22Rv1 (cell line): ENCODE measurements around the gene SYNGR1.

Source experiments
- H3K27ac ChIP-seq: fragments of 450-650 bp; 2 replicates; pipeline ENCODE4 v1.5.1; 2017
- ZFX ChIP-seq: fragments of 450-650 bp; IDR thresholded peaks from 2 replicates; pipeline ENCODE4 v1.6.1; 2017; ENCODE audit warnings: antibody characterized with exemption, borderline replicate concordance
- TF ChIP-seq, protein P1 (sequence below): fragments of 450-650 bp; IDR thresholded peaks from 2 replicates; pipeline ENCODE4 v1.5.1; 2017; ENCODE audit warnings: mild to moderate bottlenecking

The SYNGR1 gene

DNA sequence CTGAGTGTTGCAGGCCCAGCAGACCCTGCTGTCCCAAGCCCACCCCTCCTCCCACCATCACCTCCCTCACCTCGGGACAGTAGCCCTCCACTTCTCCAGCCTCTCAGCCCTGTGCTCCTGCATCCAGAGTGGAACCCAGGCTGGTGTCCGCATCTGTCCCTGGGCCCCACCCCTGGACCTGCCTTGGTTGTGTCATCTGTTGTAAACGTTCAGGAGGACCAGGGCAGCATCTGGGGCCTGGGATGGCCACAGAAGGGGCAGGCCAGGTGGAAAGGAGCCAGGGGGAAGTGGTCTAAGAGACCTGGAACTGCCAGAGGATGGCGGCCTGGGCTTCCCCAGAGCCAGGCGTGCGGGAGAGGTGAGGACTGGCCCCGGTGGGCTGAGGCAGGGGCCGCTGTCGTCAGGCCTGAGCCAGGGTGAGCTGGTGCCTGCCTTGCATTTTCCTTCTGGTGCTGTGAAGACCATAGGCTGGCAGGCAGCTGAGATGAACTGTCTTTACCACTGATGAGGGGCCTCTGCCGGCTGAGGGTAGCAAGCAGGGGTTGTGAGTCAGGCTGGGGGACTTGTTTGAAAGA is 80.9 kb downstream of the SYNGR1 start:
- no peak overlapping the region for H3K27ac ChIP-seq
- TF ChIP-seq, protein P1, sequence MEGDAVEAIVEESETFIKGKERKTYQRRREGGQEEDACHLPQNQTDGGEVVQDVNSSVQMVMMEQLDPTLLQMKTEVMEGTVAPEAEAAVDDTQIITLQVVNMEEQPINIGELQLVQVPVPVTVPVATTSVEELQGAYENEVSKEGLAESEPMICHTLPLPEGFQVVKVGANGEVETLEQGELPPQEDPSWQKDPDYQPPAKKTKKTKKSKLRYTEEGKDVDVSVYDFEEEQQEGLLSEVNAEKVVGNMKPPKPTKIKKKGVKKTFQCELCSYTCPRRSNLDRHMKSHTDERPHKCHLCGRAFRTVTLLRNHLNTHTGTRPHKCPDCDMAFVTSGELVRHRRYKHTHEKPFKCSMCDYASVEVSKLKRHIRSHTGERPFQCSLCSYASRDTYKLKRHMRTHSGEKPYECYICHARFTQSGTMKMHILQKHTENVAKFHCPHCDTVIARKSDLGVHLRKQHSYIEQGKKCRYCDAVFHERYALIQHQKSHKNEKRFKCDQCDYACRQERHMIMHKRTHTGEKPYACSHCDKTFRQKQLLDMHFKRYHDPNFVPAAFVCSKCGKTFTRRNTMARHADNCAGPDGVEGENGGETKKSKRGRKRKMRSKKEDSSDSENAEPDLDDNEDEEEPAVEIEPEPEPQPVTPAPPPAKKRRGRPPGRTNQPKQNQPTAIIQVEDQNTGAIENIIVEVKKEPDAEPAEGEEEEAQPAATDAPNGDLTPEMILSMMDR: no peak
- TF ChIP-seq ZFX: no peak

DNA sequence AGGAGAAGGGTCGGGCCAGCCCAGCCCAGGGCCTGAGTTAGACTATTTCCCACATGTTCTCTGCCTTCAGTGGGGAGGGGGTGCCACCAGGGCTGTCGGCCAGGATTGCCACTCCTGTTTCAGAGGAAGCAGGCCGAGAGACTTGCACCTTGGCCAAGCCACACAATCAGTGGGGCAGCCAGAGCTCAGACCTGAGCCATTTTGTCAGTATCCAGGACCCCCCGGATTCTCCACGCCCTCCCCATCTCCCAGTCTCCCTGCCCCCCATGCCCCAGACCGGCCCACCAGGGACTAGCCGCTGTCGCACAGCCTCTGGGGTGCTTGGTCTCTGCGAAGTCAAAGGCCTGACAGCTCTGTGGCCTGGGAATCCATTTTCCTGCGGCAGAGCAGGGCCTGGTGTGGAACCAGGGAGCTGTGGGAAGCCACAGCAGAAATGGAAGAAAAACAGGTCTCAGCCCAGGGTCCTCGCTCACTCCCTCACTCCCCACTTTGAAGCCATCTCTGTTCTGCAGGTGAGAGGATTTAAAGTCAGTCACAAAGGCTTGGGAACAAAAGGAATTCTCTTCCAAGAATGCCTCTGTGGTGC is 81.5 kb downstream of the SYNGR1 start:
- TF ChIP-seq, protein P1: no peak
- no peak for TF ChIP-seq ZFX
- no peak overlapping the region for H3K27ac ChIP-seq

DNA sequence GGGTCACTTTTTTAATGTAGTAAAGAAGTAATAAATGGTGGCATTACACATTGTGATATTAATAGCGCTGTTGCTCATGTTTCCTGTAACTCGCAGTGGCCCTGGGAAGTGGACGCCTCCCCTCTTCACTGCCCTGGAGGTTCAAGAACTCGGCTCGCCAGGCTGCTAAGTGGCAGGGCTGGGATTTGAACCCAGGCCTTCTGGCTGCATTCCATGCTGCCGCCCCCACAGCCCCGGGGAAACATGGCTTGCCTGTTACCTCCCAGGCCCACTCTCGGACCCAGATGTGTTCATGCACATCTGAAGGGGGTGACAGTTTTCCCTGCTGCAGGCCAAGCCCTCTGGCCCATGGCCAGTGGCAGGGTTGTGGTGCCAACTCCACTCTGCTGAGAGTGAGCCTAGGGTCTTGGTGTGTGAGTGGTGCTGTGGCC is 82.0 kb downstream of the SYNGR1 start:
- no peak overlapping the region for H3K27ac ChIP-seq
- TF ChIP-seq ZFX: no peak
- TF ChIP-seq, protein P1: no peak

DNA sequence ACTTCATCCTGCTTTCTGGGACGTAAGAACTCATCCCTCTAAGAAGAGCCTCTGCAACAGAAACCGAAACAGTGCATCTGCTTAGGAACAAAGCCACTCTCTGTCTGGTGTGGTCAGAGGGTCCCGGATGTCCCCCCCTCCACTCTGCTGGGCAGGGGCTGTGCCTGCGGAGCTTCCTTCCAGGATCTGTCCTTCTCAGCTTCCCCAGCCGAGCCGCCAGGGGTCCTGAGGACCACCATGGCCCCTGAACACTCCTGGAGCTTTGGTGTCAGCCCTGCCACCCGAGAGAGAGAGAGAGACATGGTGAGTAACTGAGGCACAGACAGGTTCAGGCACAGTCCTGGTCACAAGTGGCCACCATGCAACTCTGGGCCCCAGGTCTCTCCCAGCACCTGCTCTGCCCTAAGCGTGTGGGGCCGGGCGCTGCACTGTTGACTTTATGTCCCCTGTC is 82.6 kb downstream of the SYNGR1 start:
- TF ChIP-seq, protein P1: no peak
- no peak for TF ChIP-seq ZFX
- no peak overlapping the region for H3K27ac ChIP-seq

DNA sequence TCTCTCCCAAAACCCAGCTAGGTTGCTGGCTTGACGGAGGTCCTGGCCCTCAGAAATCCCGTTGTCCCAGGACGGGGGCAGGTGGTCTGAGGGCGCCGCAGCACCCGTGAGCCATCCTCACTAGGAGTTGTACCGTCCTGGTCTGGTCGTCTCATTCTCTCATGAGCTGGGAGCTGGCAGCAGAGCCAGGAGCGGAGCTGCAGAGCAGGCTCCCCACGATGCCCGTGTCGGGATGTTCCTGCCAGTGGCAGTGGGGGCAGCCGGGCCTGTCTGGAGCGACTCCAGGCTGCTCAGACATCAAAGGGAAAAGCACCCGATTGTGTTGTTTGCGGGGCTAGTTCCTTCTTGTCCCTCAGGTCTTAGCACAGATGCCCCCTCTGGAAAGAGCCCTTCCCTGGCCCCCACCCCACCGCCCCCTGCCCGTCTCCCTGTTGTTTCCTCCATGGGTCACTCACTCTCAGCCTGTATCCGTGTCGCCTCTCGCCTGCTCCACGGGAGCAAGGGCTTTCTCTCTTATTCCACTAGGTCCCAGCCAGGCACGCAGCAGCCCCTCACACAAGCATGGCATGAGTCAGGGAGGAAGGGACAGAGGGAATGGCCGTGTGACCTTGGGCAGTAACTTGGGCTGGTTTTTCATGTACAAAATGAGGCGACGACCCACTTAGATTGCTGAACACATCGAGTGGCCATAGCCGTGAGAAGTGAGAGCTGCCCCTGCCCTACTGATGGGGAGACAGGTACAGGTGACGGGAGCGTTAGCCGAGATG is 83.9 kb downstream of the SYNGR1 start:
- no peak overlapping the region for H3K27ac ChIP-seq
- no peak for TF ChIP-seq ZFX
- TF ChIP-seq, protein P1: no peak

DNA sequence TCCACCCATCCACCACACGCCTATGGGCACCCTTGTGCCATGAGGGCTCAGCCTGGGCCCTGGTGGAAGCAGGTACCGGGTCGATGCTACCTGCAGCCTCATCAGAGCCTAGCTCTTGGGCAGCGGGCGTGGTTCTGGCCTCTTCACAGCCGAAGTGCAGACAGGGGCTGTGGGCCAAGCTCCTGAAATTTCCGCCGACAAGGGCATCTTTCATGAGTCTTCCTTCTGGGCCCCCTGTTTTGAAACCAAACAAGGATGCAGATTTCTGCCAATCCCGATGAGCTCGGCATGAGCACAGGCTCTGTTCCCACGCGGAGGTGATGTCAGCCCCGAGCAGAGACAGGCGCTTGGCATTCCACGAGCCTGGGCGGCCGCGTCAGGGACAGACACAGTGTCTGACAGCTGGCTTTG is 84.5 kb downstream of the SYNGR1 start:
- no peak overlapping the region for H3K27ac ChIP-seq
- TF ChIP-seq ZFX: no peak
- TF ChIP-seq, protein P1: no peak

DNA sequence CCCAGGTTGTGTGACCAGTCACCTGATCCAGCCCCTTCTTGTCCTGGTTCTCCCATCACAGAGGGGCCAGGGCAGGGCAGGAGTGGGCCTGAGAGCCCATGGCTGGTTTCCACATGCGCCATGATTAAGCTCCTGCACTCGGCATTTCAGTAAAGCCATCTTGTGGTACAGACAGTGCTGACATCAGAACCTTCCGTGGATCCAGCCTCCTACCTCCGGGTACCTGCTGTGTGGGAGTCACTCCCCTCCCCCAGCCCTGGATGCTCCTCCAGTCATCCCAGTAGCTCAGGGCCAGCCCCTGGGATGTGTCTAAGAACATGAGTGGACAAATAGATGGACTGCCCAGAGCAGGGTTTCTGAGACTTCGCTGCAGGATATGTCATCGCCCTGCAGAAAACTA is 84.9 kb downstream of the SYNGR1 start:
- H3K27ac ChIP-seq: no peak overlapping the region
- no peak for TF ChIP-seq ZFX
- TF ChIP-seq, protein P1: no peak
